ENCODE measurements around the gene LHFPL4.

DNA sequence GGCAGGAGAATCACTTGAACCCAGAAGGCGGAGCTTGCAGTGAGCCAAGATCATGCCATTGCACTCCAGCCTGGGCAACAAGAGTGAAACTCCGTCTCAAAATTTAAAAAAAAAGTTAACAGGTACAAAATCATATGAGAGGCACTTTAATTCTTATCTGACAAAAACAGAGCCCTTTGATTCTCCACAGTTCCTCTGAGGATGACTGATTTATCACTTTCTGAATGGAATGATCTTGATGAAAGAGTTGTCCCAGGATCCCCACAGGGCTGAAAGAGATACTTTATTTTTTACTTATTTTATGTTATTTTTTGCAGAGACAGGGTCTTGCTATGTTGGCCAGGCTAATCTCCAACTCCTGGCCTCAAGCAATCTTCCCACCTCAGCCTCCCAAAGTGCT, 4.0 kb downstream of the LHFPL4 start:
- TF ChIP-seq POLR2A (IDR thresholded peaks at IDR 0.05) (no peak), EP300 (IDR thresholded peaks at IDR 0.05) (no peak)
- TF ChIP-seq, protein P1, sequence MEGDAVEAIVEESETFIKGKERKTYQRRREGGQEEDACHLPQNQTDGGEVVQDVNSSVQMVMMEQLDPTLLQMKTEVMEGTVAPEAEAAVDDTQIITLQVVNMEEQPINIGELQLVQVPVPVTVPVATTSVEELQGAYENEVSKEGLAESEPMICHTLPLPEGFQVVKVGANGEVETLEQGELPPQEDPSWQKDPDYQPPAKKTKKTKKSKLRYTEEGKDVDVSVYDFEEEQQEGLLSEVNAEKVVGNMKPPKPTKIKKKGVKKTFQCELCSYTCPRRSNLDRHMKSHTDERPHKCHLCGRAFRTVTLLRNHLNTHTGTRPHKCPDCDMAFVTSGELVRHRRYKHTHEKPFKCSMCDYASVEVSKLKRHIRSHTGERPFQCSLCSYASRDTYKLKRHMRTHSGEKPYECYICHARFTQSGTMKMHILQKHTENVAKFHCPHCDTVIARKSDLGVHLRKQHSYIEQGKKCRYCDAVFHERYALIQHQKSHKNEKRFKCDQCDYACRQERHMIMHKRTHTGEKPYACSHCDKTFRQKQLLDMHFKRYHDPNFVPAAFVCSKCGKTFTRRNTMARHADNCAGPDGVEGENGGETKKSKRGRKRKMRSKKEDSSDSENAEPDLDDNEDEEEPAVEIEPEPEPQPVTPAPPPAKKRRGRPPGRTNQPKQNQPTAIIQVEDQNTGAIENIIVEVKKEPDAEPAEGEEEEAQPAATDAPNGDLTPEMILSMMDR (IDR thresholded peaks at IDR 0.05): no peak
